Measurements from ENCODE around the gene CSRNP3. TPM values are rescaled to one million over a fixed set of nuclear protein-coding genes. Genes with fewer than 3 reads are reported as not detected.

The CSRNP3 gene
- total and polyA plus RNA-seq, 10 of the 15 experiments (the other 5 are each of a cell fraction or from before 2014, with no cell fraction given), result 0.03 to 5.2 (median 0.11) TPM; not detected in 1

DNA sequence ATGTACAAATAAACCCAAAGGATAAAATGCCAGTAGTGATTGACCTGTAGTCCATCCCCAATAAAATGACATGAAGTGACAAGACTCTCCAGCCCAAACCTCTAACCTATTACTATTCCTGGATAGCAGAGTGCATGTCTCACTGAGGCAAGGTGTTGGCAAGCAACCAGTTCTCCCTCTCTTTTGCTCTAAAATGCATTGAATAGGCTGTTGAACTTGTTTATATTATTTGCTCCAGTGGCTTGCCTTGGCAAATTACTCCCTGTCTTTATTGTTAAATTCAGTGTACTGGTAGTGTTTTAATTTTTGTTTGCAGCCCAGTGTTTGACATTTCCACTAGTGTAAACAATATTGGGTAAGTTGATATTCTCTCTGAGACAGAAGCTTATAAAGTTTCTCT is 70.5 kb downstream of the CSRNP3 start:
- no TSS peak for BruUV-seq (replicated peaks)
- no peak overlapping the region for H3K9ac ChIP-seq (ENCODE audit: control insufficient read depth, insufficient read depth, low read length)
- no peak overlapping the region for H3K27ac ChIP-seq (ENCODE audit: control insufficient read depth, insufficient read depth)
- H3K27me3 ChIP-seq (replicated peaks in 1 of 2; ENCODE audit: control insufficient read depth in 2 of 2, insufficient read depth in 2 of 2, low read length in 1 of 2), result no peaks in the 10 kb centered on the region
- no peaks in the 10 kb centered on the region for H3K9me3 ChIP-seq (replicated peaks; ENCODE audit: control insufficient read depth, insufficient read depth, low read length)
- intact Hi-C loops (cut with micrococcal nuclease; ENCODE audit: unreplicated experiment), result no loop called here
- TF ChIP-seq, protein P1, sequence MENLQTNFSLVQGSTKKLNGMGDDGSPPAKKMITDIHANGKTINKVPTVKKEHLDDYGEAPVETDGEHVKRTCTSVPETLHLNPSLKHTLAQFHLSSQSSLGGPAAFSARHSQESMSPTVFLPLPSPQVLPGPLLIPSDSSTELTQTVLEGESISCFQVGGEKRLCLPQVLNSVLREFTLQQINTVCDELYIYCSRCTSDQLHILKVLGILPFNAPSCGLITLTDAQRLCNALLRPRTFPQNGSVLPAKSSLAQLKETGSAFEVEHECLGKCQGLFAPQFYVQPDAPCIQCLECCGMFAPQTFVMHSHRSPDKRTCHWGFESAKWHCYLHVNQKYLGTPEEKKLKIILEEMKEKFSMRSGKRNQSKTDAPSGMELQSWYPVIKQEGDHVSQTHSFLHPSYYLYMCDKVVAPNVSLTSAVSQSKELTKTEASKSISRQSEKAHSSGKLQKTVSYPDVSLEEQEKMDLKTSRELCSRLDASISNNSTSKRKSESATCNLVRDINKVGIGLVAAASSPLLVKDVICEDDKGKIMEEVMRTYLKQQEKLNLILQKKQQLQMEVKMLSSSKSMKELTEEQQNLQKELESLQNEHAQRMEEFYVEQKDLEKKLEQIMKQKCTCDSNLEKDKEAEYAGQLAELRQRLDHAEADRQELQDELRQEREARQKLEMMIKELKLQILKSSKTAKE (IDR thresholded peaks at IDR 0.05; ENCODE audit: low read depth, poor library complexity, severe bottlenecking), result no peak
- no peak for TF ChIP-seq CREB1 (IDR thresholded peaks at IDR 0.05; ENCODE audit: low read depth)
- TF ChIP-seq, protein P2, sequence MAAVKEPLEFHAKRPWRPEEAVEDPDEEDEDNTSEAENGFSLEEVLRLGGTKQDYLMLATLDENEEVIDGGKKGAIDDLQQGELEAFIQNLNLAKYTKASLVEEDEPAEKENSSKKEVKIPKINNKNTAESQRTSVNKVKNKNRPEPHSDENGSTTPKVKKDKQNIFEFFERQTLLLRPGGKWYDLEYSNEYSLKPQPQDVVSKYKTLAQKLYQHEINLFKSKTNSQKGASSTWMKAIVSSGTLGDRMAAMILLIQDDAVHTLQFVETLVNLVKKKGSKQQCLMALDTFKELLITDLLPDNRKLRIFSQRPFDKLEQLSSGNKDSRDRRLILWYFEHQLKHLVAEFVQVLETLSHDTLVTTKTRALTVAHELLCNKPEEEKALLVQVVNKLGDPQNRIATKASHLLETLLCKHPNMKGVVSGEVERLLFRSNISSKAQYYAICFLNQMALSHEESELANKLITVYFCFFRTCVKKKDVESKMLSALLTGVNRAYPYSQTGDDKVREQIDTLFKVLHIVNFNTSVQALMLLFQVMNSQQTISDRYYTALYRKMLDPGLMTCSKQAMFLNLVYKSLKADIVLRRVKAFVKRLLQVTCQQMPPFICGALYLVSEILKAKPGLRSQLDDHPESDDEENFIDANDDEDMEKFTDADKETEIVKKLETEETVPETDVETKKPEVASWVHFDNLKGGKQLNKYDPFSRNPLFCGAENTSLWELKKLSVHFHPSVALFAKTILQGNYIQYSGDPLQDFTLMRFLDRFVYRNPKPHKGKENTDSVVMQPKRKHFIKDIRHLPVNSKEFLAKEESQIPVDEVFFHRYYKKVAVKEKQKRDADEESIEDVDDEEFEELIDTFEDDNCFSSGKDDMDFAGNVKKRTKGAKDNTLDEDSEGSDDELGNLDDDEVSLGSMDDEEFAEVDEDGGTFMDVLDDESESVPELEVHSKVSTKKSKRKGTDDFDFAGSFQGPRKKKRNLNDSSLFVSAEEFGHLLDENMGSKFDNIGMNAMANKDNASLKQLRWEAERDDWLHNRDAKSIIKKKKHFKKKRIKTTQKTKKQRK (IDR thresholded peaks at IDR 0.05; ENCODE audit: low read depth, low read length), result no peak
- H3K36me3 ChIP-seq (ENCODE audit: control insufficient read depth in 2 of 2, insufficient read depth in 2 of 2, low read length in 1 of 2), result no peaks in the 10 kb centered on the region
- no peaks in the 10 kb centered on the region for H3K4me1 ChIP-seq (ENCODE audit: control insufficient read depth, insufficient read depth, low read length)
- H3K4me3 ChIP-seq, result no peak overlapping the region
- H3K79me2 ChIP-seq (ENCODE audit: control insufficient read depth, insufficient read depth, low read length), result no peaks in the 10 kb centered on the region
- no peak overlapping the region for H3K4me2 ChIP-seq (ENCODE audit: control insufficient read depth, insufficient read depth)
- H2AFZ ChIP-seq (ENCODE audit: control insufficient read depth, low read depth, low read length), result no peak overlapping the region
- ChIA-PET RAD21 (ENCODE audit: unreplicated experiment) (interaction anchor here (0.6 to 1.8 kb wide), 5 partner anchors 9 to 134 kb away, joined by 3 to 4 read pairs (median 3); no protein-coding TSS in a partner anchor), POLR2A (no interaction called here), CTCF (interaction anchor here (1.6 kb wide), 1 partner anchor 16 kb away, joined by 5 read pairs; no protein-coding TSS in a partner anchor), SMC1A (ENCODE audit: uncharacterized antibody, unreplicated experiment) (interaction anchor here (1.2 to 2.0 kb wide), 6 partner anchors 11 to 109 kb away, joined by 3 to 9 read pairs (median 4); no protein-coding TSS in a partner anchor)
- in situ Hi-C loops (cut with MboI), result no loop called here
- DNase-seq (ENCODE audit: low read depth, low spot score), result no peak
- ATAC-seq, result no peak
- no peaks in the 10 kb centered on the region for H4K20me1 ChIP-seq (ENCODE audit: control insufficient read depth, insufficient read depth)
- no peak for FAIRE-seq

Measured in GM12878 (cell line).